HepG2 (cell line): Measurements from ENCODE around the gene ANXA9. TPM values are rescaled to one million over a fixed set of nuclear protein-coding genes. Genes with fewer than 3 reads are reported as not detected.
A peak's percentile ranks its signal among the peaks of the same experiment; 100 is the strongest.

Experiments used
- CHCHD3 ChIP-seq: sonication (generic); formaldehyde crosslinking; IDR thresholded peaks from 2 replicates; pipeline ENCODE4 v1.8.0; 2022; ENCODE audit warnings: mild to moderate bottlenecking, missing genetic modification reagents, moderate library complexity
- GMEB1 ChIP-seq: sonication (generic); formaldehyde crosslinking; IDR thresholded peaks from 2 replicates; pipeline ENCODE4 v1.5.1; 2020; ENCODE audit warnings: missing genetic modification reagents, mild to moderate bottlenecking, borderline replicate concordance
- HCFC1 ChIP-seq: fragments of 150-350 bp; IDR thresholded peaks from 2 replicates; pipeline ENCODE4 v1.6.1; 2014; ENCODE audit warnings: low read depth, low read length
- HDAC2 ChIP-seq: sonication (generic); formaldehyde crosslinking; IDR thresholded peaks from 2 replicates; pipeline ENCODE4 v1.4.0; 2020; ENCODE audit warnings: missing genetic modification reagents
- KMT2B ChIP-seq: IDR thresholded peaks from 2 replicates; pipeline ENCODE4 v1.6.1; 2016; ENCODE audit warnings: missing genetic modification reagents, missing compliant biosample characterization
- MBNL3 ChIP-seq: fragments of 250-450 bp; sonication (Bioruptor Pico); conservative IDR thresholded peaks from 2 replicates; pipeline ENCODE4 v1.8.0; 2022; ENCODE audit warnings: mild to moderate bottlenecking, inconsistent platforms
- MXI1 ChIP-seq: IDR thresholded peaks from 3 replicates; pipeline ENCODE4 v1.6.1; 2012; ENCODE audit warnings: low read depth, low read length, inconsistent platforms, borderline replicate concordance
- NFRKB ChIP-seq: fragments of 450-650 bp; IDR thresholded peaks from 2 replicates; pipeline ENCODE4 v1.6.1; 2017
- RAD51 ChIP-seq: fragments of 450-650 bp; IDR thresholded peaks from 2 replicates; pipeline ENCODE4 v1.6.1; 2016; ENCODE audit warnings: borderline replicate concordance
- RNF219 ChIP-seq: sonication (generic); formaldehyde crosslinking; IDR thresholded peaks from 2 replicates; pipeline ENCODE4 v1.5.0; 2020; ENCODE audit warnings: mild to moderate bottlenecking, missing genetic modification reagents
- SALL1 ChIP-seq: sonication (generic); formaldehyde crosslinking; IDR thresholded peaks from 2 replicates; pipeline ENCODE4 v1.8.0; 2022; ENCODE audit warnings: mild to moderate bottlenecking, missing genetic modification reagents
- SUZ12 ChIP-seq: fragments of 150-350 bp; IDR thresholded peaks from 2 replicates; pipeline ENCODE4 v1.6.1; 2014; ENCODE audit warnings: low read depth, low read length
- TBX3 ChIP-seq: fragments of 450-650 bp; IDR thresholded peaks from 2 replicates; pipeline ENCODE4 v1.6.1; 2017; ENCODE audit warnings: antibody characterized with exemption, mild to moderate bottlenecking, inconsistent platforms, borderline replicate concordance
- TSC22D2 ChIP-seq: sonication (generic); formaldehyde crosslinking; IDR thresholded peaks from 2 replicates; pipeline ENCODE4 v1.5.1; 2020; ENCODE audit warnings: missing genetic modification reagents, mild to moderate bottlenecking, borderline replicate concordance
- U2AF2 ChIP-seq: fragments of 200-400 bp; formaldehyde crosslinking; IDR thresholded peaks from 2 replicates; pipeline ENCODE4 v1.6.1; 2017; ENCODE audit warnings: low read depth, mild to moderate bottlenecking, low read length
- ZBTB1 ChIP-seq: sonication (generic); formaldehyde crosslinking; IDR thresholded peaks from 2 replicates; pipeline ENCODE4 v1.4.0; 2020; ENCODE audit warnings: missing genetic modification reagents, borderline replicate concordance
- ZFP90 ChIP-seq: sonication (generic); formaldehyde crosslinking; IDR thresholded peaks from 2 replicates; pipeline ENCODE4 v1.8.0; 2022; ENCODE audit warnings: missing genetic modification reagents, mild to moderate bottlenecking, inconsistent platforms, borderline replicate concordance
- ZMAT3 ChIP-seq: sonication (generic); formaldehyde crosslinking; conservative IDR thresholded peaks from 2 replicates; pipeline ENCODE4 v1.7.0; 2021; ENCODE audit warnings: missing genetic modification reagents
- ZNF10 ChIP-seq: sonication (generic); formaldehyde crosslinking; IDR thresholded peaks from 2 replicates; pipeline ENCODE4 v1.4.0; 2020; ENCODE audit warnings: mild to moderate bottlenecking, low read depth, missing genetic modification reagents, borderline replicate concordance
- ZNF224 ChIP-seq: sonication (generic); formaldehyde crosslinking; IDR thresholded peaks from 2 replicates; pipeline ENCODE4 v1.5.0; 2020; ENCODE audit warnings: mild to moderate bottlenecking, missing genetic modification reagents
- ZNF263 ChIP-seq: sonication (generic); formaldehyde crosslinking; IDR thresholded peaks from 2 replicates; pipeline ENCODE4 v1.4.0; 2020; ENCODE audit warnings: missing genetic modification reagents
- ZNF33A ChIP-seq: sonication (generic); formaldehyde crosslinking; IDR thresholded peaks from 2 replicates; pipeline ENCODE4 v1.5.1; 2020; ENCODE audit warnings: missing genetic modification reagents, mild to moderate bottlenecking, moderate library complexity, borderline replicate concordance
- ZNF441 ChIP-seq: sonication (generic); formaldehyde crosslinking; IDR thresholded peaks from 2 replicates; pipeline ENCODE4 v1.7.0; 2021; ENCODE audit warnings: missing genetic modification reagents, borderline replicate concordance
- ZNF709 ChIP-seq: sonication (generic); formaldehyde crosslinking; IDR thresholded peaks from 2 replicates; pipeline ENCODE4 v1.5.0; 2020; ENCODE audit warnings: mild to moderate bottlenecking, missing genetic modification reagents
- ZNF75D ChIP-seq: sonication (generic); formaldehyde crosslinking; IDR thresholded peaks from 2 replicates; pipeline ENCODE4 v1.8.1; 2023; ENCODE audit warnings: missing genetic modification reagents, mild to moderate bottlenecking, borderline replicate concordance
- polyA plus RNA-seq, 8 experiments: library from polyadenylated mRNA; depleted of rRNA in 3 of 8; stranded (reverse) in 7 of 8; unstranded in 1 of 8; fragments of >200 nt; fragmentation: Illumina TruSeq in 4 of 8; extraction: Trizol in 4 of 8; gene quantifications; 2 replicates each; pipeline versions ENCODE4 v1.2.1 to v1.2.3, GENCODE V29; 2011 to 2016; ENCODE audit warnings: low read depth in 4 of 8, missing spikeins in 1 of 8, mixed read lengths in 1 of 8; ENCODE audit not compliant: insufficient read depth in 1 of 8
- total RNA-seq, 5 experiments: library from RNA; depleted of rRNA; stranded (reverse); fragments of >200 nt; fragmentation: Illumina TruSeq; extraction: Trizol; gene quantifications; 2 replicates each; pipeline ENCODE4 v1.2.3, GENCODE V29; 2016; ENCODE audit warnings: low read depth in 1 of 5
- TF ChIP-seq, protein P1 (sequence below): sonication (generic); formaldehyde crosslinking; IDR thresholded peaks from 2 replicates; pipeline ENCODE4 v1.4.0; 2020; ENCODE audit warnings: missing genetic modification reagents

The ANXA9 gene
- total and polyA plus RNA-seq, 2 of the 13 experiments (the other 11 are each of a cell fraction or from before 2014, with no cell fraction given) = 13.3 to 23.9 TPM

- TF ChIP-seq RNF219 (CRISPR knock-in tag) = no peak
- TF ChIP-seq ZMAT3 (CRISPR knock-in tag) = 0 out of 2 replicates have a peak, but pooled peaks have one; percentile 19
- TF ChIP-seq SALL1 = peak; percentile 27; the same call in 1 of the 2 replicates
- no peak for TF ChIP-seq RAD51
- no peak for TF ChIP-seq KMT2B (CRISPR knock-in tag)
- 0 out of 2 replicates have a peak, but pooled peaks have one; percentile 31 for TF ChIP-seq ZFP90 (CRISPR knock-in tag)
- no peak for TF ChIP-seq ZNF709 (CRISPR knock-in tag)
- no peak for TF ChIP-seq ZNF441 (CRISPR knock-in tag)
- TF ChIP-seq ZNF263 = no peak
- no peak for TF ChIP-seq HCFC1
- TF ChIP-seq GMEB1 (CRISPR knock-in tag) = 0 out of 2 replicates have a peak, but pooled peaks have one; percentile 21
- no peak for TF ChIP-seq U2AF2
- no peak for TF ChIP-seq TBX3
- peak; percentile 48; the same call in 1 of the 3 replicates for TF ChIP-seq MXI1
- TF ChIP-seq MBNL3 = no peak
- no peak for TF ChIP-seq ZNF224 (CRISPR knock-in tag)
- TF ChIP-seq CHCHD3 (CRISPR knock-in tag) = 0 out of 2 replicates have a peak, but pooled peaks have one; percentile 44
- no peak for TF ChIP-seq SUZ12
- no peak for TF ChIP-seq ZBTB1 (CRISPR knock-in tag)
- no peak for TF ChIP-seq NFRKB
- no peak for TF ChIP-seq ZNF33A
- 0 out of 2 replicates have a peak, but pooled peaks have one; percentile 32 for TF ChIP-seq TSC22D2 (CRISPR knock-in tag)
- no peak for TF ChIP-seq ZNF10 (CRISPR knock-in tag)
- TF ChIP-seq, protein P1, sequence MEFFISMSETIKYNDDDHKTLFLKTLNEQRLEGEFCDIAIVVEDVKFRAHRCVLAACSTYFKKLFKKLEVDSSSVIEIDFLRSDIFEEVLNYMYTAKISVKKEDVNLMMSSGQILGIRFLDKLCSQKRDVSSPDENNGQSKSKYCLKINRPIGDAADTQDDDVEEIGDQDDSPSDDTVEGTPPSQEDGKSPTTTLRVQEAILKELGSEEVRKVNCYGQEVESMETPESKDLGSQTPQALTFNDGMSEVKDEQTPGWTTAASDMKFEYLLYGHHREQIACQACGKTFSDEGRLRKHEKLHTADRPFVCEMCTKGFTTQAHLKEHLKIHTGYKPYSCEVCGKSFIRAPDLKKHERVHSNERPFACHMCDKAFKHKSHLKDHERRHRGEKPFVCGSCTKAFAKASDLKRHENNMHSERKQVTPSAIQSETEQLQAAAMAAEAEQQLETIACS (CRISPR knock-in tag) = no peak
- TF ChIP-seq HDAC2 (CRISPR knock-in tag) = peak; percentile 44; the same call in 1 of the 2 replicates
- TF ChIP-seq ZNF75D (CRISPR knock-in tag) = no peak
Observed at GRCh38 chr1:150974580-150975478, 7.3 kb upstream of the ANXA9 start, which contains the start of gene CERS2 (continued).
